DOHH2 (cell line): ENCODE measurements around the gene RPS5.
A peak's percentile ranks its signal among the peaks of the same experiment; 100 is the strongest.

ENCODE experiments used
- H3F3A ChIP-seq: fragments of 200-600 bp; sonication (generic), shearing (Covaris generic); 2 replicates; pipeline ENCODE4 v1.6.0; 2016; ENCODE audit warnings: antibody characterized with exemption, mild to moderate bottlenecking; ENCODE audit not compliant: control insufficient read depth, insufficient read depth
- H3K27ac ChIP-seq: fragments of 200-600 bp; sonication (generic); 2 replicates; pipeline ENCODE4 v1.5.1; 2014; ENCODE audit warnings: low read depth, mild to moderate bottlenecking, low read length, moderate library complexity
- H3K27me3 ChIP-seq: fragments of 200-600 bp; sonication (generic); 2 replicates; pipeline ENCODE4 v1.6.1; 2014; ENCODE audit warnings: mild to moderate bottlenecking, low read length, mixed read lengths; ENCODE audit not compliant: control insufficient read depth
- H3K36me3 ChIP-seq: fragments of 200-600 bp; sonication (generic); 2 replicates; pipeline ENCODE4 v1.6.1; 2014; ENCODE audit warnings: mild to moderate bottlenecking, low read length, moderate library complexity, mixed read lengths; ENCODE audit not compliant: control insufficient read depth
- H3K4me1 ChIP-seq: fragments of 200-600 bp; sonication (generic); 2 replicates; pipeline ENCODE4 v1.6.1; 2014; ENCODE audit warnings: mild to moderate bottlenecking, low read length, mixed read lengths; ENCODE audit not compliant: control insufficient read depth
- H3K4me2 ChIP-seq: fragments of 200-600 bp; sonication (generic); 2 replicates; pipeline ENCODE4 v1.6.0; 2014; ENCODE audit warnings: mild to moderate bottlenecking, low read length, moderate library complexity
- H3K4me3 ChIP-seq: fragments of 200-600 bp; sonication (generic); 2 replicates; pipeline ENCODE4 v1.5.1; 2014; ENCODE audit warnings: mild to moderate bottlenecking, low read length, mixed read lengths
- H3K79me2 ChIP-seq: fragments of 200-600 bp; sonication (generic); 2 replicates; pipeline ENCODE4 v1.6.1; 2014; ENCODE audit warnings: mild to moderate bottlenecking, low read length, mixed read lengths; ENCODE audit not compliant: control insufficient read depth
- H3K9me2 ChIP-seq: fragments of 200-600 bp; sonication (generic); replicated peaks from 2 replicates; pipeline ENCODE4 v1.6.1; 2014; ENCODE audit warnings: mild to moderate bottlenecking, low read length, mixed read lengths; ENCODE audit not compliant: control insufficient read depth
- H3K9me3 ChIP-seq: fragments of 200-600 bp; sonication (generic); 2 replicates; pipeline ENCODE4 v1.6.1; 2014; ENCODE audit warnings: antibody characterized with exemption, low read length, mixed read lengths; ENCODE audit not compliant: control insufficient read depth, insufficient read depth
- H4K20me1 ChIP-seq: fragments of 200-600 bp; sonication (generic); 2 replicates; pipeline ENCODE4 v1.6.0; 2014; ENCODE audit warnings: low read depth, mild to moderate bottlenecking, antibody characterized with exemption, low read length, moderate library complexity; ENCODE audit not compliant: control insufficient read depth, insufficient read depth
- EZH2phosphoT487 ChIP-seq: fragments of 200-600 bp; sonication (generic); IDR thresholded peaks from 2 replicates; pipeline ENCODE4 v1.6.1; 2017; ENCODE audit warnings: borderline replicate concordance, mild to moderate bottlenecking, antibody characterized with exemption, low read length, moderate library complexity, mixed read lengths
- TF ChIP-seq, protein P1 (sequence below): fragments of 200-600 bp; sonication (generic); IDR thresholded peaks from one replicate; pipeline ENCODE4 v1.5.1; 2014; ENCODE audit warnings: antibody characterized with exemption, mild to moderate bottlenecking, low read depth, low read length; ENCODE audit not compliant: poor library complexity, severe bottlenecking

RPS5 gene

DNA sequence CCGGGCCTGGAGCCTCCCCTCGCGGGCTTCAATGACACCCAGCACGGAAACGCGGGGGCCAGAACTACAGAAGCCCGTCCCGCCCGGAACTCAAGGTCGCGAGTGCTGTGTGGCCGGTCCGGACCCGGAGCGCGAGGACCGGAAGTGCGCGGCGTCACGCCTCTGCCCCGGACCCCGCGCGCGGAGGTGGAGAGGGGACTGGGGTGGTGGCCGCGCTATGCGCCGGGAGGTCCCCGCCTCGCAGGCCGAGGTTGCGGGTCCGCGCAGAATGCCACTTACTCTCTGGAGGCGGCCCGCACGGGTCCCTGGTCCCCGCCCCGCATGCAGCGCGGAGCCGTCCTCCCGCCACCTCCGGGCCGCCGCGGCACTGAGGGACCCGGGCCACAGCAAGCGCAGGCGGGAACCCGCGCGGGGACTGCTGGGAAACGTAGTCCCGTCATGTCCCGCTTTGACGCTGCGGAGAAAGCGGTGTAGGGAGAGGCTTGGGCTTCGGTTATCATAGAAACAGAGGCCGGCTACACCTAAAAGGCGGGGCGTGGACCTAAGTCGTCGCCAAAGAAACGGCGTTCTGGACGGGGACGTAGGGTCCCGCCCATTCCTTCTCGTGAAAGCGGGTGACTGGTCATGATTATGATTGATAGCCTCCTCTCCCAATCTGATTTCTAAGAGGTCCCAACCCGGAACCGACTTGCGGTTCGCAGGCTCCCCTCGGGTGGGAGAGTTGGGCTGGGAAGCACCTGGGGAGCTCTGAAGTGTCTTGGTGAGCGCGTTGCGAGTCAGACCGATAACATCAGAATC lies 6.2 kb upstream of the RPS5 start, which contains the start of gene ZNF837:
TSS of gene ZNF837 (minus strand) at position 369 of the 798 bp plus-strand sequence. CDS start 11,698 bp downstream, outside the sequence.
- H3K4me2 ChIP-seq, result peak within 1 kb of the TSS; percentile 82
- peaks cover 35% of the 10 kb centered on the region for H3K4me1 ChIP-seq
- TF ChIP-seq, protein P1, sequence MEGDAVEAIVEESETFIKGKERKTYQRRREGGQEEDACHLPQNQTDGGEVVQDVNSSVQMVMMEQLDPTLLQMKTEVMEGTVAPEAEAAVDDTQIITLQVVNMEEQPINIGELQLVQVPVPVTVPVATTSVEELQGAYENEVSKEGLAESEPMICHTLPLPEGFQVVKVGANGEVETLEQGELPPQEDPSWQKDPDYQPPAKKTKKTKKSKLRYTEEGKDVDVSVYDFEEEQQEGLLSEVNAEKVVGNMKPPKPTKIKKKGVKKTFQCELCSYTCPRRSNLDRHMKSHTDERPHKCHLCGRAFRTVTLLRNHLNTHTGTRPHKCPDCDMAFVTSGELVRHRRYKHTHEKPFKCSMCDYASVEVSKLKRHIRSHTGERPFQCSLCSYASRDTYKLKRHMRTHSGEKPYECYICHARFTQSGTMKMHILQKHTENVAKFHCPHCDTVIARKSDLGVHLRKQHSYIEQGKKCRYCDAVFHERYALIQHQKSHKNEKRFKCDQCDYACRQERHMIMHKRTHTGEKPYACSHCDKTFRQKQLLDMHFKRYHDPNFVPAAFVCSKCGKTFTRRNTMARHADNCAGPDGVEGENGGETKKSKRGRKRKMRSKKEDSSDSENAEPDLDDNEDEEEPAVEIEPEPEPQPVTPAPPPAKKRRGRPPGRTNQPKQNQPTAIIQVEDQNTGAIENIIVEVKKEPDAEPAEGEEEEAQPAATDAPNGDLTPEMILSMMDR, result no peak
- TF ChIP-seq EZH2phosphoT487, result no peak
- no peaks in the 10 kb centered on the region for H3F3A ChIP-seq
- H3K27me3 ChIP-seq, result no peaks in the 10 kb centered on the region
- peaks cover 35% of the 10 kb centered on the region for H3K79me2 ChIP-seq
- peak within 1 kb of the TSS; percentile 67 for H3K27ac ChIP-seq
- peak within 1 kb of the TSS; percentile 75 for H3K4me3 ChIP-seq
- H3K9me3 ChIP-seq, result no peaks in the 10 kb centered on the region
- no peaks in the 10 kb centered on the region for H4K20me1 ChIP-seq
- no peaks in the 10 kb centered on the region for H3K36me3 ChIP-seq
- H3K9me2 ChIP-seq, result no peaks in the 10 kb centered on the region

DNA sequence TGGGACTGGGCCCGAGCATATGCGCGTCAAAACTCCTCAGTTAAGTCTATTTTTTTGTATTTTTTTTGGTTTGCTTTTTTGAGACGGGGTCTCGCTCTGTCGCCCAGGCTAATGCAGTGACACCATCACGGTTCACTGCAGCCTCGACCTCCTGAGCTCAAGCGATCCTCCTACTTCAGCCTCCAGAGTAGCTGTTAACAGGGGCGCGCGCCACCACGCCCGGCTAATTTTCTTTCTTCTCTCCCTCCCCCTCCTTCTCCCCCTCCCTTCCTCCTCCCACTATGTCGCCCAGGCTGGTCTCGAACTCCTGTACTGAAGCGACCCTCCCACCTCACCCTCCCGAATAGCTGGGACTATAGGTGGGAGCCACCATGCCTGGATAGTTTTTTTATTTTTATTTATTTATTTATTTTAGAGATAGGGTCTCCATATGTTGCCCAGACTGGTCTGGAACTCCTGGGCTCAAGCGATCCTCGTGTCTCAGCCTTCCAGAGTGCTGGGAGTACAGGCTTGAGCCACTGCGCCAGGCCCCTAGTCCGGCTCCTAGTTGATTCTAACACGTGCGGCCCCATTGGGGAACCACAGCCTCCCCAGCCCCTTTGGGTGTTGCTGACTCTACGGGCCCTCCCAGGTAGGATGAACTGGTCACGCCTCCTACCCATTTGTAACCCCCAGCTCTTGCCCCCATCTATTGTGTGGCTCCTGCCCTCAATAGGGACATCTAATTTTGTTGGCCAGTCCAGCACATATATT lies 5.4 kb upstream of the RPS5 start:
- peaks cover 43% of the 10 kb centered on the region for H3K79me2 ChIP-seq
- no peaks in the 10 kb centered on the region for H4K20me1 ChIP-seq
- H3K4me3 ChIP-seq, result peak overlapping the region; percentile 75
- TF ChIP-seq EZH2phosphoT487, result no peak
- TF ChIP-seq, protein P1, result no peak
- H3K9me2 ChIP-seq, result no peaks in the 10 kb centered on the region
- peak overlapping the region; percentile 82 for H3K4me2 ChIP-seq
- H3K27ac ChIP-seq, result peak overlapping the region; percentile 41
- no peaks in the 10 kb centered on the region for H3F3A ChIP-seq
- no peaks in the 10 kb centered on the region for H3K27me3 ChIP-seq
- H3K9me3 ChIP-seq, result no peaks in the 10 kb centered on the region
- H3K4me1 ChIP-seq, result peaks cover 41% of the 10 kb centered on the region
- no peaks in the 10 kb centered on the region for H3K36me3 ChIP-seq

DNA sequence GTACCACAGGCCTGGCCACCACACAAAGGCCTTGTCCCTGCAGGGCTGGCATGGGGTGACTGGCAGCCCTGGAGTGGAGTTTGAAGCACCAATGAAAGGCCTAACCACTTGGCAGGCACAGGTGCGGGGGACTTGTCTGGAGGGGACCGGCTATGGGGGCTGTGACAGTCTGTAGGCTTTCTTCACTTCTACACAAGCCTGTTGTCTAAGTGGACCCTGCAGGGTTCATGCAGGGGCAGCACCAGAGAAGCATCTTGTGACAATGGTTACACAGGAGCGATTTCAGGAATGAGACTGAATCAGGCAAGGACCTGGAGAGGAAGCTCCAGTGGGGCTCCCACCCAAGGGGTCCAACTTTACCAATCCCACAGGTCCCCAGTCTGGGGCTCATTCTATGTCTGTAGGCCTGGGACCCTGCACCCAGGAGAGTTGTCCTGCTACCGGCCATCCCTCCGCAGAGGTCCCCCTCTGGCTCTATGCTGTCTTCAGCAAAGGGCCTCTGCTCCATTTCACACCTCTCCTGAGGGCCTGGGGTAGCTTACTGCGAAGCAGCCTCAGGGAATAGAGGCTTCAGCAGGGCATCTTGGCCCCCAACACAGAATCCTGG lies 4.0 kb upstream of the RPS5 start:
- H3F3A ChIP-seq, result 0 out of 2 replicates have a peak, but pooled peaks cover 2% of the 10 kb centered on the region
- no peaks in the 10 kb centered on the region for H3K27me3 ChIP-seq
- H3K36me3 ChIP-seq, result peaks cover 10% of the 10 kb centered on the region
- no peak overlapping the region for H3K27ac ChIP-seq
- no peak overlapping the region; the same call in 1 of the 2 replicates for H3K4me2 ChIP-seq
- H3K79me2 ChIP-seq, result peaks cover 56% of the 10 kb centered on the region
- no peaks in the 10 kb centered on the region for H3K9me2 ChIP-seq
- peaks cover 7% of the 10 kb centered on the region for H4K20me1 ChIP-seq
- no peak for TF ChIP-seq EZH2phosphoT487
- H3K4me1 ChIP-seq, result peaks cover 44% of the 10 kb centered on the region
- no peaks in the 10 kb centered on the region for H3K9me3 ChIP-seq
- no peak overlapping the region for H3K4me3 ChIP-seq
